Liver (tissue), 9 donors: ENCODE data around the gene BNIP1. TPM values are rescaled to one million over a fixed set of nuclear protein-coding genes. Genes with fewer than 3 reads are reported as not detected.

Source experiments
- DNase-seq: peaks from one replicate; pipeline ENCODE4 v3.0.0-alpha.2; 2017; ENCODE audit warnings: low spot score
- H3K27ac ChIP-seq, 2 donors: one replicate each; pipeline ENCODE4 v1.7.0; 2013; ENCODE audit warnings: inconsistent platforms in 2 of 2, low read length in 2 of 2, control low read depth in 1 of 2, low read depth in 1 of 2, mild to moderate bottlenecking in 1 of 2
- H3K27me3 ChIP-seq, 4 donors: one replicate each; pipeline versions ENCODE4 v1.6.1 to v1.7.0; 2013; ENCODE audit warnings: low read length in 3 of 4, inconsistent platforms in 1 of 4, mild to moderate bottlenecking in 1 of 4, moderate library complexity in 1 of 4; ENCODE audit not compliant: control insufficient read depth in 4 of 4, insufficient read depth in 4 of 4
- H3K36me3 ChIP-seq, 4 donors: one replicate each; pipeline versions ENCODE4 v1.6.1 to v1.7.0; 2013; ENCODE audit warnings: low read length in 3 of 4, mild to moderate bottlenecking in 3 of 4, low read depth in 1 of 4, moderate library complexity in 1 of 4; ENCODE audit not compliant: control insufficient read depth in 4 of 4, insufficient read depth in 3 of 4
- H3K4me1 ChIP-seq, 4 donors: one replicate each; pipeline versions ENCODE4 v1.6.1 to v1.7.0; 2013; ENCODE audit warnings: low read length in 3 of 4, mild to moderate bottlenecking in 3 of 4, moderate library complexity in 1 of 4; ENCODE audit not compliant: control insufficient read depth in 4 of 4, insufficient read depth in 4 of 4
- H3K4me3 ChIP-seq, 3 donors: one replicate each; pipeline versions ENCODE4 v1.6.1 to v1.7.0; 2013; ENCODE audit warnings: low read length in 3 of 3, control low read depth in 1 of 3, low read depth in 1 of 3, mild to moderate bottlenecking in 1 of 3
- H3K9ac ChIP-seq, 2 donors: one replicate each; pipeline ENCODE4 v1.7.0; 2013; ENCODE audit warnings: low read length in 2 of 2, mild to moderate bottlenecking in 2 of 2, moderate library complexity in 2 of 2, control low read depth in 1 of 2, low read depth in 1 of 2
- H3K9me3 ChIP-seq, 4 donors: one replicate each; pipeline versions ENCODE4 v1.6.1 to v1.7.0; 2013; ENCODE audit warnings: low read length in 3 of 4; ENCODE audit not compliant: control insufficient read depth in 4 of 4
- ATF3 ChIP-seq: IDR thresholded peaks from 2 replicates; pipeline ENCODE4 v1.6.1; 2016; ENCODE audit warnings: antibody characterized with exemption
- EGR1 ChIP-seq, 2 donors: IDR thresholded peaks; 2 replicates each; pipeline ENCODE4 v1.6.1; 2016 to 2018; ENCODE audit warnings: antibody characterized with exemption in 2 of 2, low read depth in 2 of 2
- HNF4G ChIP-seq: IDR thresholded peaks from 2 replicates; pipeline ENCODE4 v1.6.1; 2016; ENCODE audit warnings: antibody characterized with exemption
- MAX ChIP-seq: IDR thresholded peaks from 2 replicates; pipeline ENCODE4 v1.6.1; 2016; ENCODE audit warnings: antibody characterized with exemption
- RAD21 ChIP-seq, 2 donors: IDR thresholded peaks; 2 replicates each; pipeline ENCODE4 v1.6.1; 2016; ENCODE audit warnings: antibody characterized with exemption in 2 of 2, mild to moderate bottlenecking in 2 of 2
- SP1 ChIP-seq: IDR thresholded peaks from 2 replicates; pipeline ENCODE4 v1.6.1; 2018; ENCODE audit warnings: antibody characterized with exemption, mild to moderate bottlenecking
- YY1 ChIP-seq: IDR thresholded peaks from 2 replicates; pipeline ENCODE4 v1.6.1; 2016; ENCODE audit warnings: antibody characterized with exemption, mild to moderate bottlenecking
- WGBS: extraction: QIAGEN DNeasy Blood & Tissue Kit; methylation state at CpG from one replicate; pipeline ENCODE4 v1.1.7; 2013; 5-methylcytosine and 5-hydroxymethylcytosine counted together
- polyA plus RNA-seq, 2 donors: library from polyadenylated mRNA; stranded (reverse) in 1 of 2; unstranded in 1 of 2; fragments of 200-250 nt in 1 of 2; fragments of >200 nt in 1 of 2; fragmentation: Nextera tagmentation in 1 of 2; extraction: Ambion mirVana in 1 of 2; gene quantifications; one replicate each; pipeline versions ENCODE4 v1.2.1 to v1.2.3, GENCODE V29; 2013 to 2015
- total RNA-seq, 2 donors: library from RNA; depleted of rRNA; stranded (reverse); fragments of >200 nt; gene quantifications; one replicate each; pipeline ENCODE4 v1.2.3, GENCODE V29; 2014
- TF ChIP-seq, protein P1 (sequence below): IDR thresholded peaks from 2 replicates; pipeline ENCODE4 v1.6.1; 2016; ENCODE audit warnings: antibody characterized with exemption
- TF ChIP-seq, protein P2 (sequence below): fragments of 150-350 bp; IDR thresholded peaks from 2 replicates; pipeline ENCODE4 v1.5.1; 2017; ENCODE audit warnings: improper control_type of control experiment, low read depth, low read length; ENCODE audit not compliant: missing input control
- donor health status: healthy.
- donor health status: healthy.
- donor health status: healthy.
- donor health status: healthy.
- donor health status: healthy.

The BNIP1 gene
- total and polyA plus RNA-seq, 4 donors: 4.8 to 6.9 (median 5.3) TPM

GRCh38 chr5:173192561-173192960 lies 48.2 kb downstream of the BNIP1 start:
- Histone ChIP-seq H3K36me3 (no peaks in the 10 kb centered on the region), H3K4me1 (no peaks in the 10 kb centered on the region), H3K9me3 (no peaks in the 10 kb centered on the region), H3K27me3 (no peaks in the 10 kb centered on the region), H3K27ac (no peak overlapping the region), H3K4me3 (no peak overlapping the region), H3K9ac (no peak overlapping the region)
- no peak for TF ChIP-seq ATF3
- TF ChIP-seq, protein P1, sequence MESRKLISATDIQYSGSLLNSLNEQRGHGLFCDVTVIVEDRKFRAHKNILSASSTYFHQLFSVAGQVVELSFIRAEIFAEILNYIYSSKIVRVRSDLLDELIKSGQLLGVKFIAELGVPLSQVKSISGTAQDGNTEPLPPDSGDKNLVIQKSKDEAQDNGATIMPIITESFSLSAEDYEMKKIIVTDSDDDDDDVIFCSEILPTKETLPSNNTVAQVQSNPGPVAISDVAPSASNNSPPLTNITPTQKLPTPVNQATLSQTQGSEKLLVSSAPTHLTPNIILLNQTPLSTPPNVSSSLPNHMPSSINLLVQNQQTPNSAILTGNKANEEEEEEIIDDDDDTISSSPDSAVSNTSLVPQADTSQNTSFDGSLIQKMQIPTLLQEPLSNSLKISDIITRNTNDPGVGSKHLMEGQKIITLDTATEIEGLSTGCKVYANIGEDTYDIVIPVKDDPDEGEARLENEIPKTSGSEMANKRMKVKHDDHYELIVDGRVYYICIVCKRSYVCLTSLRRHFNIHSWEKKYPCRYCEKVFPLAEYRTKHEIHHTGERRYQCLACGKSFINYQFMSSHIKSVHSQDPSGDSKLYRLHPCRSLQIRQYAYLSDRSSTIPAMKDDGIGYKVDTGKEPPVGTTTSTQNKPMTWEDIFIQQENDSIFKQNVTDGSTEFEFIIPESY: no peak
- TF ChIP-seq, protein P2, sequence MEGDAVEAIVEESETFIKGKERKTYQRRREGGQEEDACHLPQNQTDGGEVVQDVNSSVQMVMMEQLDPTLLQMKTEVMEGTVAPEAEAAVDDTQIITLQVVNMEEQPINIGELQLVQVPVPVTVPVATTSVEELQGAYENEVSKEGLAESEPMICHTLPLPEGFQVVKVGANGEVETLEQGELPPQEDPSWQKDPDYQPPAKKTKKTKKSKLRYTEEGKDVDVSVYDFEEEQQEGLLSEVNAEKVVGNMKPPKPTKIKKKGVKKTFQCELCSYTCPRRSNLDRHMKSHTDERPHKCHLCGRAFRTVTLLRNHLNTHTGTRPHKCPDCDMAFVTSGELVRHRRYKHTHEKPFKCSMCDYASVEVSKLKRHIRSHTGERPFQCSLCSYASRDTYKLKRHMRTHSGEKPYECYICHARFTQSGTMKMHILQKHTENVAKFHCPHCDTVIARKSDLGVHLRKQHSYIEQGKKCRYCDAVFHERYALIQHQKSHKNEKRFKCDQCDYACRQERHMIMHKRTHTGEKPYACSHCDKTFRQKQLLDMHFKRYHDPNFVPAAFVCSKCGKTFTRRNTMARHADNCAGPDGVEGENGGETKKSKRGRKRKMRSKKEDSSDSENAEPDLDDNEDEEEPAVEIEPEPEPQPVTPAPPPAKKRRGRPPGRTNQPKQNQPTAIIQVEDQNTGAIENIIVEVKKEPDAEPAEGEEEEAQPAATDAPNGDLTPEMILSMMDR: no peak
- no peak for TF ChIP-seq YY1
- no peak for TF ChIP-seq HNF4G
- no peak for TF ChIP-seq RAD21 (IDR thresholded peaks at IDR 0.05)
- no peak for TF ChIP-seq MAX
- no peak for TF ChIP-seq SP1
- 85% methylated on average over 7 of the region's 7 CpGs for WGBS
- DNase-seq: no peak

- Histone ChIP-seq H3K9me3 (peaks cover 3 to 13% (median 6%) of the 10 kb centered on the region in 4 donors), H3K27me3 (no peaks in the 10 kb centered on the region), H3K9ac (no peak overlapping the region), H3K4me3 (no peak overlapping the region), H3K27ac (no peak overlapping the region), H3K4me1 (no peaks in the 10 kb centered on the region), H3K36me3 (no peaks in the 10 kb centered on the region)
- TF ChIP-seq, protein P2: no peak
- TF ChIP-seq EGR1 (IDR thresholded peaks at IDR 0.05; ENCODE audit: low read depth in 2 of 2): no peak
- WGBS: 51% methylated on average over 23 of the region's 23 CpGs
- DNase-seq: no peak
Measured at GRCh38 chr5:173196133-173196952, 52.0 kb downstream of the BNIP1 start.
